Brain microvascular endothelial cell (primary cell): ENCODE results near the gene HOXB6.

Source experiments
- DNase-seq: peaks from one replicate; pipeline ENCODE4 v3.0.0-alpha.2; 2020
- H3K27ac ChIP-seq: fragments of 250-450 bp; sonication (Bioruptor Pico); 2 replicates; pipeline ENCODE4 v1.5.1; 2020; ENCODE audit warnings: mild to moderate bottlenecking, moderate library complexity
- H3K27me3 ChIP-seq: fragments of 250-450 bp; sonication (Bioruptor Pico); replicated peaks from 2 replicates; pipeline ENCODE4 v1.5.1; 2020; ENCODE audit warnings: mild to moderate bottlenecking
- H3K36me3 ChIP-seq: fragments of 250-450 bp; sonication (Bioruptor Pico); replicated peaks from 2 replicates; pipeline ENCODE4 v1.5.1; 2020; ENCODE audit warnings: mild to moderate bottlenecking
- H3K4me3 ChIP-seq: 2 replicates; pipeline ENCODE4 v1.5.1; 2011; ENCODE audit warnings: low read depth, mild to moderate bottlenecking, control low read depth, low read length, moderate library complexity
- in situ Hi-C: cut with HindIII; loops from 2 replicates; pipeline ENCODE4 v1.10.0; 2017; ENCODE audit warnings: low sequenced_read_pairs, low pct_ligation_motif_present
- TF ChIP-seq, protein P1 (sequence below): IDR thresholded peaks from 2 replicates; pipeline ENCODE4 v1.5.1; 2011; ENCODE audit warnings: low read depth, mild to moderate bottlenecking, moderate library complexity, low read length, control low read depth, inconsistent platforms; ENCODE audit errors: missing control alignments

The HOXB6 gene

DNA sequence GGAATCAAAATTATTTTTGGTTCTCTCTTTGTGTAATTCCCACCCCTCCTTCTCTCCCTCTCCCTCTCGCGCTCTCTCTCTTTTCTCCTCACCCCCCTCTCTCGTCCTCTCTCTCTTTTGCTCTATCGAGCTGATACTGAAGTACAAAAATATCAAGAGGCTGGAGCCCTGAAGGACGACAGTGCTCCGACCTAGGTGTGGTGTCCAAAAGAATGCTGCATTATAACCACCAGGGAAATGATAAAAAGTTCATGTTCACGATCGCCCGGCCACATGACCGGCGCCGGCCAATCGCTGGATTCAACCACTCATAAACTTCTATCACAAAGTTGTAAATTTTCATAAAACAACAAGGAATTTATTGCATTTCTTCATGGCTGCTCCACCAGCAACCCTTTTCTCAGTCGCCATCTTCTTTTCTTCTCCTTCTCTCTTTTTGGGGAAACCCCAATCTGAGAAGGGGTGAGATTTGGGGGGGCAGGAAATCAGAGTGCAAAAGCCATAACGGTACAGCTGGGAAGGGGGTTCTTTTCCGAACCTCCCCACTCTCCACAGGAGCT is at the start of gene HOXB6:
Gene HOXB6, minus strand, starts transcription at position 217 of the 560 bp plus-strand sequence. CDS start 6,836 bp downstream, outside the sequence.
- TF ChIP-seq, protein P1, sequence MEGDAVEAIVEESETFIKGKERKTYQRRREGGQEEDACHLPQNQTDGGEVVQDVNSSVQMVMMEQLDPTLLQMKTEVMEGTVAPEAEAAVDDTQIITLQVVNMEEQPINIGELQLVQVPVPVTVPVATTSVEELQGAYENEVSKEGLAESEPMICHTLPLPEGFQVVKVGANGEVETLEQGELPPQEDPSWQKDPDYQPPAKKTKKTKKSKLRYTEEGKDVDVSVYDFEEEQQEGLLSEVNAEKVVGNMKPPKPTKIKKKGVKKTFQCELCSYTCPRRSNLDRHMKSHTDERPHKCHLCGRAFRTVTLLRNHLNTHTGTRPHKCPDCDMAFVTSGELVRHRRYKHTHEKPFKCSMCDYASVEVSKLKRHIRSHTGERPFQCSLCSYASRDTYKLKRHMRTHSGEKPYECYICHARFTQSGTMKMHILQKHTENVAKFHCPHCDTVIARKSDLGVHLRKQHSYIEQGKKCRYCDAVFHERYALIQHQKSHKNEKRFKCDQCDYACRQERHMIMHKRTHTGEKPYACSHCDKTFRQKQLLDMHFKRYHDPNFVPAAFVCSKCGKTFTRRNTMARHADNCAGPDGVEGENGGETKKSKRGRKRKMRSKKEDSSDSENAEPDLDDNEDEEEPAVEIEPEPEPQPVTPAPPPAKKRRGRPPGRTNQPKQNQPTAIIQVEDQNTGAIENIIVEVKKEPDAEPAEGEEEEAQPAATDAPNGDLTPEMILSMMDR = no peak
- in situ Hi-C loops = no loop called here
- Histone ChIP-seq H3K36me3 (no peaks in the 10 kb centered on the region), H3K4me3 (peak within 1 kb of the TSS; percentile 47), H3K27me3 (peaks cover 97% of the 10 kb centered on the region), H3K27ac (no peak within 1 kb of the TSS)
- DNase-seq = no peak

DNA sequence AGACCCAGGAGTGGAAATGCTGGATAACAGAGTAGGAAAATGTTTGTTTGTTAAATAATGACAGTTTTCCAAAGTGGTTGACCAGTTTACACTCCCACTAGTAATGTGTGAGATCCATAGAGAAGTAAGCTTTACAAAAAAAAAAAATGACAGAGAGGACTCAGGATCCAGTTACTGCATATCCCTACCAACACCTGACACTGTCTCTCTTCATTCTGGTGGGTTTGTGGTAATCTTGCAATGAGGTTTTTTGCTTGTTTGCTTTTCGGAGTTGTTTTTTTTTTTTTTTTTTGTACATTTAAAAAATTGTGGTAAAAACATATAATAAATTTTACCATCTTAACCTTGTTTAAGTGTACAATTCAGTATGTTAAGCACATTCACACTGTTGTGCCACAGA is 45.0 kb upstream of the HOXB6 start:
- H3K27ac ChIP-seq = no peak overlapping the region
- no peak for DNase-seq
- no peak overlapping the region for H3K4me3 ChIP-seq
- TF ChIP-seq, protein P1 = no peak
- in situ Hi-C loops = no loop called here
- no peaks in the 10 kb centered on the region for H3K36me3 ChIP-seq
- peaks cover 39% of the 10 kb centered on the region for H3K27me3 ChIP-seq

DNA sequence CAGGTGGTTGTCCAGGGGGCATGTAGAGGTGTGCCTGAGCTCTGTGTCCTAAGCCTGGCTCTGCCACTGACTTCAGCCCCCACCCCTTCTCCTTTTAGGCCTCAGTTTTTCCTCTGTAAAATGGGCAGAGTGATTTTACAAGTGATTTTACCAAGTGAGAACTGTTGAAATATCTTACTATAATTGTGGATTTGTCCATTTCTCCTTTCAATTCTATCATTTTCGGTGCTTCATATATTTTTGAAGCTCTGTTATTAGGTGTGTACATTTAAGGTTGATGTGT is 43.1 kb upstream of the HOXB6 start:
- Histone ChIP-seq H3K36me3 (no peaks in the 10 kb centered on the region), H3K27me3 (peaks cover 58% of the 10 kb centered on the region), H3K27ac (no peak overlapping the region), H3K4me3 (no peak overlapping the region)
- TF ChIP-seq, protein P1 = no peak
- in situ Hi-C loops = no loop called here
- no peak for DNase-seq

- no peak overlapping the region for H3K27ac ChIP-seq
- H3K36me3 ChIP-seq = no peaks in the 10 kb centered on the region
- DNase-seq = no peak
- peak overlapping the region; percentile 24 for H3K4me3 ChIP-seq
- peaks cover 63% of the 10 kb centered on the region for H3K27me3 ChIP-seq
- TF ChIP-seq, protein P1 = no peak
- in situ Hi-C loops = no loop called here
Measured at GRCh38 chr17:48647103-48647962, 42.5 kb upstream of the HOXB6 start.

- Histone ChIP-seq H3K27me3 (peaks cover 71% of the 10 kb centered on the region), H3K27ac (no peak overlapping the region), H3K4me3 (no peak overlapping the region), H3K36me3 (no peaks in the 10 kb centered on the region)
- in situ Hi-C loops = no loop called here
- TF ChIP-seq, protein P1 = no peak
- DNase-seq = no peak
Measured at GRCh38 chr17:48646183-48647102, 41.7 kb upstream of the HOXB6 start.
